SK-MEL-5 (cell line): ENCODE measurements around the gene UTP11. TPM values are rescaled to one million over a fixed set of nuclear protein-coding genes. Genes with fewer than 3 reads are reported as not detected.

ENCODE experiments used
- DNase-seq: peaks from one replicate; pipeline ENCODE4 v3.0.0-alpha.2; 2016; ENCODE audit warnings: low read depth, low spot score
- in situ Hi-C: cut with HindIII; loops from 2 replicates; pipeline ENCODE4 v1.10.0; 2016; ENCODE audit warnings: low sequenced_read_pairs, high pct_unique_total_duplicates, low pct_unique_long_range_greater_than_20kb
- total RNA-seq: library from RNA; depleted of rRNA; stranded (reverse); fragments of >200 nt; shearing (Covaris generic); gene quantifications from 2 replicates; pipeline ENCODE4 v1.2.3, GENCODE V29; 2014

Gene UTP11
- total RNA-seq, 1 experiment from 2014 or later = 73.1 TPM

- peak; percentile 58 for DNase-seq
- in situ Hi-C loops = no loop called here
Observed at GRCh38 chr1:38037221-38037939, 24.8 kb downstream of the UTP11 start.

- in situ Hi-C loops = no loop called here
- DNase-seq = no peak
Observed at GRCh38 chr1:38038861-38039260, 26.3 kb downstream of the UTP11 start.

- DNase-seq = no peak
- in situ Hi-C loops = no loop called here
Observed at GRCh38 chr1:38039331-38040088, 27.0 kb downstream of the UTP11 start.

- in situ Hi-C loops = no loop called here
- no peak for DNase-seq
Observed at GRCh38 chr1:38041936-38042834, 29.7 kb downstream of the UTP11 start.

GRCh38 chr1:38043036-38043747 is 30.7 kb downstream of the UTP11 start:
- no peak for DNase-seq
- in situ Hi-C loops = no loop called here

GRCh38 chr1:38044221-38045215 is 32.0 kb downstream of the UTP11 start:
- in situ Hi-C loops = no loop called here
- no peak for DNase-seq

GRCh38 chr1:38045401-38046332 is 33.1 kb downstream of the UTP11 start:
- in situ Hi-C loops = no loop called here

GRCh38 chr1:38046333-38046883 is 33.9 kb downstream of the UTP11 start, which contains the start of gene POU3F1:
TSS of gene POU3F1 (minus strand) at chr1:38046793. CDS start at chr1:38046743, 50 bp downstream.
- DNase-seq = no peak
- in situ Hi-C loops = no loop called here

More at GRCh38 chr1:38045401-38046332, 33.1 kb downstream of the UTP11 start:
- no peak for DNase-seq

- in situ Hi-C loops = no loop called here
- peak; percentile 86 for DNase-seq
Observed at GRCh38 chr1:38046884-38047602, 34.5 kb downstream of the UTP11 start.

- in situ Hi-C loops = no loop called here
Observed at GRCh38 chr1:38047603-38048141, 35.1 kb downstream of the UTP11 start.

GRCh38 chr1:38050397-38051078 is 38.0 kb downstream of the UTP11 start:
- in situ Hi-C loops = no loop called here
- no peak for DNase-seq

More at GRCh38 chr1:38047603-38048141, 35.1 kb downstream of the UTP11 start:
- no peak for DNase-seq

GRCh38 chr1:38051079-38051543 is 38.6 kb downstream of the UTP11 start:
- DNase-seq = no peak
- in situ Hi-C loops = no loop called here

- in situ Hi-C loops = no loop called here
Observed at GRCh38 chr1:38052750-38053415, 40.3 kb downstream of the UTP11 start.

More at GRCh38 chr1:38052750-38053415, 40.3 kb downstream of the UTP11 start:
- DNase-seq = no peak
